ENCODE results near the gene RAB1A. TPM values are rescaled to one million over a fixed set of nuclear protein-coding genes. Genes with fewer than 3 reads are reported as not detected.

RAB1A gene
- total and polyA plus RNA-seq, 9 donors: 75.6 to 188 (median 139) TPM

DNA sequence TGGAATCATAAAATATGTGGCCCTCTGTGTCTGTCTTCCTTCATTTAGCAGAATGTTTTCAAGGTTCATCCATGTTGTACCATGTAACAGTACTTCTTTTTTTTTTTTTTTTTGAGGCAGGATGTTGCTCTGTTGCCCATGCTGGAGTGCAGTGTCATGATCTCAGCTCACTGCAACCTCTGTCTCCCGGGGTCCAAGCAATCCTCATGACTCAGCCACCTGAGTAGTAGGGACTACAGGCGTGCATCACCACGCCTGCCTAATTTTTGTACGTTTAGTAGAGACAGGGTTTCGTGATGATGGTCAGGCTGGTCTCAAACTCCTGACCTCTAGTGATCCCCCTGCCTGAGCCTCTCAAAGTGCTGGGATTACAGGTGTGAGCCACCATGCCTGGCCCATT, 31.2 kb downstream of the RAB1A start:
- no peak overlapping the region for H3K4me3 ChIP-seq (ENCODE audit: low read length)
- 78% methylated on average over 1 of the region's 5 CpGs for WGBS (ENCODE audit: insufficient coverage)
- no peaks in the 10 kb centered on the region for H3K9me3 ChIP-seq (replicated peaks; ENCODE audit: control insufficient read depth, low read depth, low read length)
- H3K27me3 ChIP-seq (ENCODE audit: control insufficient read depth, insufficient read depth, low read length): no peaks in the 10 kb centered on the region
- H3K36me3 ChIP-seq (ENCODE audit: control insufficient read depth, insufficient read depth, low read length): peaks cover 45% of the 10 kb centered on the region
- no peak for DNase-seq
- no peak overlapping the region for H3K27ac ChIP-seq (ENCODE audit: low read length)
- H3K4me1 ChIP-seq (ENCODE audit: control insufficient read depth, insufficient read depth, low read length): no peaks in the 10 kb centered on the region

GRCh38 chr2:65097844-65098243, 32.1 kb downstream of the RAB1A start:
- no peak for DNase-seq
- no peaks in the 10 kb centered on the region for H3K4me1 ChIP-seq (ENCODE audit: control insufficient read depth, insufficient read depth, low read length)
- WGBS (ENCODE audit: insufficient coverage): no CpG with 5 or more reads among the region's 1 CpG
- H3K9me3 ChIP-seq (replicated peaks; ENCODE audit: control insufficient read depth, low read depth, low read length): no peaks in the 10 kb centered on the region
- H3K36me3 ChIP-seq (ENCODE audit: control insufficient read depth, insufficient read depth, low read length): peaks cover 43% of the 10 kb centered on the region
- no peak overlapping the region for H3K27ac ChIP-seq (ENCODE audit: low read length)
- no peaks in the 10 kb centered on the region for H3K27me3 ChIP-seq (ENCODE audit: control insufficient read depth, insufficient read depth, low read length)
- H3K4me3 ChIP-seq (ENCODE audit: low read length): no peak overlapping the region

- Histone ChIP-seq H3K4me3 (ENCODE audit: low read length) (no peak overlapping the region), H3K9me3 (replicated peaks; ENCODE audit: control insufficient read depth, low read depth, low read length) (no peaks in the 10 kb centered on the region), H3K36me3 (ENCODE audit: control insufficient read depth, insufficient read depth, low read length) (peaks cover 47% of the 10 kb centered on the region), H3K27ac (ENCODE audit: low read length) (no peak overlapping the region), H3K4me1 (ENCODE audit: control insufficient read depth, insufficient read depth, low read length) (no peaks in the 10 kb centered on the region), H3K27me3 (ENCODE audit: control insufficient read depth, insufficient read depth, low read length) (no peaks in the 10 kb centered on the region)
- DNase-seq: no peak
- 80% methylated on average over 1 of the region's 1 CpG for WGBS (ENCODE audit: insufficient coverage)
Observed at GRCh38 chr2:65096948-65097347, 33.0 kb downstream of the RAB1A start.

DNA sequence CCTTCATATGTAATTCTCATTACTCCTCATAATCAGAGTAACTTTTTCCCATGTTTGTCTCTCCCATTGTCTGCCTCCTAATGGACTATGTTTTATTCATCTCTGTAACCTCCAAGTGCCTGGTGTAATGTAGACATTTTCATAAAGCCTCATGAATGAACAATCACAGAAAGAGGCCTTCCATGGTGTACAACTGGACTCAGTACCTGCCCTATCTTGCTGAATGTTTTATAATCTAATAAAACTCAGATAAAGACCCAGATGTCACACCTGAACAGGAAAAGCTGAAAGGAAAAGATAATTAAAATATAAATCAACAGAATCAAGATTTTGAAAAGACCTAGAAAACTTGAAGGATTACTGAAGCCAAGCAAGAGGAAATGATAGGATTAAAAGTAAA, 36.7 kb downstream of the RAB1A start:
- no peak overlapping the region for H3K4me3 ChIP-seq (ENCODE audit: low read length)
- peaks cover 44% of the 10 kb centered on the region for H3K36me3 ChIP-seq (ENCODE audit: control insufficient read depth, insufficient read depth, low read length)
- no peaks in the 10 kb centered on the region for H3K9me3 ChIP-seq (replicated peaks; ENCODE audit: control insufficient read depth, low read depth, low read length)
- no peaks in the 10 kb centered on the region for H3K27me3 ChIP-seq (ENCODE audit: control insufficient read depth, insufficient read depth, low read length)
- H3K27ac ChIP-seq (ENCODE audit: low read length): no peak overlapping the region
- H3K4me1 ChIP-seq (ENCODE audit: control insufficient read depth, insufficient read depth, low read length): peaks cover 2% of the 10 kb centered on the region
- no peak for DNase-seq

DNA sequence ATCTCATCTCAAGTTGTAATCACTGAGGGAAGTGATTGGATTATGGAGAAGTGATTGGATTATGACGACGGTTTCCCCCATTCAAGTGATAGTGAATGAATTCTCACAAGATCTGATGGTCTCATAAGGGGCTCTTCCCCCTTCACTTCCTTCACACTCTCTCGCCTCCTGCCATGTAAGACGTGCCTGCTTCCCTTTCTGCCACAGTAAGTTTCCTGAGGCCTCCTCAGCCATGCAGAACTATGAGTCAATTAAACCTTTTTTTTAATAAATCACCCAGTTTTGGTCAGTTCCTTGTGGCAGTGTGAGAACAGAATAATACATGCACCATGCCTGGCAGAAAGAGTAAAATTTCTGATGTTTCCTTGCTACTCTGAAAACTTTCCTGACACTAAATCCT, 37.1 kb downstream of the RAB1A start:
- DNase-seq: no peak
- Histone ChIP-seq H3K9me3 (replicated peaks; ENCODE audit: control insufficient read depth, low read depth, low read length) (no peaks in the 10 kb centered on the region), H3K4me3 (ENCODE audit: low read length) (no peak overlapping the region), H3K27me3 (ENCODE audit: control insufficient read depth, insufficient read depth, low read length) (no peaks in the 10 kb centered on the region), H3K27ac (ENCODE audit: low read length) (no peak overlapping the region), H3K36me3 (ENCODE audit: control insufficient read depth, insufficient read depth, low read length) (peaks cover 45% of the 10 kb centered on the region), H3K4me1 (ENCODE audit: control insufficient read depth, insufficient read depth, low read length) (peaks cover 2% of the 10 kb centered on the region)
- 75% methylated on average over 1 of the region's 4 CpGs for WGBS (ENCODE audit: insufficient coverage)

- DNase-seq: no peak
- Histone ChIP-seq H3K9me3 (replicated peaks; ENCODE audit: control insufficient read depth, low read depth, low read length) (no peaks in the 10 kb centered on the region), H3K36me3 (ENCODE audit: control insufficient read depth, insufficient read depth, low read length) (peaks cover 41% of the 10 kb centered on the region), H3K4me3 (ENCODE audit: low read length) (no peak overlapping the region), H3K27ac (ENCODE audit: low read length) (no peak overlapping the region), H3K4me1 (ENCODE audit: control insufficient read depth, insufficient read depth, low read length) (peaks cover 5% of the 10 kb centered on the region), H3K27me3 (ENCODE audit: control insufficient read depth, insufficient read depth, low read length) (no peaks in the 10 kb centered on the region)
- WGBS (ENCODE audit: insufficient coverage): no CpG with 5 or more reads among the region's 3 CpGs
Observed at GRCh38 chr2:65085148-65085547, 44.8 kb downstream of the RAB1A start.

GRCh38 chr2:65081232-65081685, 48.6 kb downstream of the RAB1A start:
- Histone ChIP-seq H3K36me3 (ENCODE audit: control insufficient read depth, insufficient read depth, low read length) (peaks cover 65% of the 10 kb centered on the region), H3K27me3 (ENCODE audit: control insufficient read depth, insufficient read depth, low read length) (no peaks in the 10 kb centered on the region), H3K9me3 (replicated peaks; ENCODE audit: control insufficient read depth, low read depth, low read length) (no peaks in the 10 kb centered on the region), H3K4me3 (ENCODE audit: low read length) (no peak overlapping the region), H3K4me1 (ENCODE audit: control insufficient read depth, insufficient read depth, low read length) (peaks cover 4% of the 10 kb centered on the region), H3K27ac (ENCODE audit: low read length) (no peak overlapping the region)
- 75% methylated on average over 2 of the region's 4 CpGs for WGBS (ENCODE audit: insufficient coverage)
- DNase-seq: peak; percentile 76

DNA sequence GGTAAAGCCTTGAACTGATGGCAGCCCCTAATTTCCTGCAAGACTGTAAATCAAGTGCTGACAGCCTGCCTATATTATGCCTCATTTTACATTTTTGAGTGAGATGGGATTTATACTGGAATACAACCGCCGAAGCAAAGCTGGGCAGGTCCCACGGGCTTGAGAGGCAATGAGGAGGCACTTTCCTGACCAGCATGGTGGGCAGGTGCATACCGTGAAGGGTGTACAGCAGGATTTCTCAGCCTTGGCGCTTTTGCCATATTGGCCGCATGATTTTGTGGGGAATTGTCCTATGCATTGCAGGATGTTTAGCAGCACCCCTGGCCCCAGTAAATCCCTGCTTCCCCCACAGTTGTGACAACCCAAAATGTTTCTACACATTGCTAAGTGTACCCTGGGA, 50.9 kb downstream of the RAB1A start:
- no peak overlapping the region for H3K4me3 ChIP-seq (ENCODE audit: low read length)
- H3K27me3 ChIP-seq (ENCODE audit: control insufficient read depth, insufficient read depth, low read length): no peaks in the 10 kb centered on the region
- H3K4me1 ChIP-seq (ENCODE audit: control insufficient read depth, insufficient read depth, low read length): peaks cover 14% of the 10 kb centered on the region
- H3K36me3 ChIP-seq (ENCODE audit: control insufficient read depth, insufficient read depth, low read length): peaks cover 68% of the 10 kb centered on the region
- no peak for DNase-seq
- no peak overlapping the region for H3K27ac ChIP-seq (ENCODE audit: low read length)
- H3K9me3 ChIP-seq (replicated peaks; ENCODE audit: control insufficient read depth, low read depth, low read length): no peaks in the 10 kb centered on the region
- WGBS (ENCODE audit: insufficient coverage): 72% methylated on average over 3 of the region's 6 CpGs

DNA sequence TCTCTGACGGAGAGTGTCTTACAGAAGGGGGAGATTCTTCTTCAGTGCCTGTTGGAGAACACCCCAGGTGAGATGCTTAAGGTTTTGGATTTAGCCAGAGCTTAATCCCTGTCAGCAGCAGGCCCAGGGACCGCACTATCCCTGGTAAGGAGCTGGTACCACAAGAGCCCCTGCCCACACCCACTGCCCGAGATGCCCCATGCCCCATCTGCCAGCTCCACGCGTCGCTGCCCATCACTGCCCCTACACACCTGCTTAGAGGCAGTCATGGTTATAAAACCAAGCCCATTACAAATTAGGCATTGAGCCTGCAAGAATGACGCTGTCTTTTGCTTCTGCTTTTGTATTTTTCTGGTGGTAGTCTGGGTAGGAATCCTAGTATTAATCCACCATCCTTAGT, 52.0 kb downstream of the RAB1A start:
- peaks cover 22% of the 10 kb centered on the region for H3K4me1 ChIP-seq (ENCODE audit: control insufficient read depth, insufficient read depth, low read length)

GRCh38 chr2:65076345-65076710, 53.6 kb downstream of the RAB1A start:
- peak overlapping the region; percentile 31 for H3K27ac ChIP-seq (ENCODE audit: low read length)
- DNase-seq: no peak
- no peak overlapping the region for H3K4me3 ChIP-seq (ENCODE audit: low read length)
- no CpG with 5 or more reads among the region's 7 CpGs for WGBS (ENCODE audit: insufficient coverage)
- H3K27me3 ChIP-seq (ENCODE audit: control insufficient read depth, insufficient read depth, low read length): no peaks in the 10 kb centered on the region
- H3K36me3 ChIP-seq (ENCODE audit: control insufficient read depth, insufficient read depth, low read length): peaks cover 74% of the 10 kb centered on the region
- peaks cover 20% of the 10 kb centered on the region for H3K4me1 ChIP-seq (ENCODE audit: control insufficient read depth, insufficient read depth, low read length)
- H3K9me3 ChIP-seq (replicated peaks; ENCODE audit: control insufficient read depth, low read depth, low read length): no peaks in the 10 kb centered on the region

More for the DNA sequence above, 52.0 kb downstream of the RAB1A start:
- WGBS (ENCODE audit: insufficient coverage): 95% methylated on average over 4 of the region's 7 CpGs
- peaks cover 68% of the 10 kb centered on the region for H3K36me3 ChIP-seq (ENCODE audit: control insufficient read depth, insufficient read depth, low read length)
- H3K27ac ChIP-seq (ENCODE audit: low read length): no peak overlapping the region
- H3K9me3 ChIP-seq (replicated peaks; ENCODE audit: control insufficient read depth, low read depth, low read length): no peaks in the 10 kb centered on the region
- H3K4me3 ChIP-seq (ENCODE audit: low read length): no peak overlapping the region
- no peaks in the 10 kb centered on the region for H3K27me3 ChIP-seq (ENCODE audit: control insufficient read depth, insufficient read depth, low read length)
- no peak for DNase-seq

GRCh38 chr2:65075605-65076344, 54.1 kb downstream of the RAB1A start:
- DNase-seq: peak; percentile 71
- H3K4me1 ChIP-seq (ENCODE audit: control insufficient read depth, insufficient read depth, low read length): peaks cover 24% of the 10 kb centered on the region
- WGBS (ENCODE audit: insufficient coverage): 25% methylated on average over 2 of the region's 5 CpGs

More at GRCh38 chr2:65075605-65076344, 54.1 kb downstream of the RAB1A start:
- Histone ChIP-seq H3K9me3 (replicated peaks; ENCODE audit: control insufficient read depth, low read depth, low read length) (no peaks in the 10 kb centered on the region), H3K27me3 (ENCODE audit: control insufficient read depth, insufficient read depth, low read length) (no peaks in the 10 kb centered on the region), H3K27ac (ENCODE audit: low read length) (peak overlapping the region; percentile 31), H3K36me3 (ENCODE audit: control insufficient read depth, insufficient read depth, low read length) (peaks cover 76% of the 10 kb centered on the region), H3K4me3 (ENCODE audit: low read length) (no peak overlapping the region)

Measured in muscle of leg (tissue), 11 donors.